CD4-positive, alpha-beta T cell treated with Interleukin-1 beta for 1 hour (primary cell): Measurements from ENCODE around the gene C17orf67.
A peak's percentile ranks its signal among the peaks of the same experiment; 100 is the strongest.

ENCODE experiments used
- DNase-seq, 2 donors: peaks; one replicate each; pipeline ENCODE4 v3.0.0-alpha.2; 2020 to 2022

The C17orf67 gene

GRCh38 chr17:56804454-56804853 is 29.3 kb downstream of the C17orf67 start:
- no peak for DNase-seq

DNA sequence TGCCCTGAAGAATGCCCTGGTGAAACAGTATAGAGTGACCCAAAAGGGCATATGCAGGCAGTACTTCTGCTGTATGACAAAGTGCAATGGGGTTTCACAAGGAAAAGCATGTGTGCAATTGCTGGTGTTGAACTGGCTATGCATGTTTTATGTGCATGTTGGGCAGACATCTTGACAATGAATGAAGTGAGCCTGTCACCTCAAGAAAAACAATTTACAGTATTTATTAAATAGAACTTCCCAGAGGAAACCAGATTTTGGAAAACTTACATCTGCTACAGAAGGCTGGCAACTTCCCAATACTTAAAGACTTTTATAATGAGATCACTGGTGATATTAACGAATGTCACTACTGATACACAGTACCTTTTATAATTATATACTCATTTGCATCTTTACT is 30.6 kb downstream of the C17orf67 start:
- no peak for DNase-seq

GRCh38 chr17:56801459-56802178 is 32.1 kb downstream of the C17orf67 start:
- DNase-seq: no peak

DNA sequence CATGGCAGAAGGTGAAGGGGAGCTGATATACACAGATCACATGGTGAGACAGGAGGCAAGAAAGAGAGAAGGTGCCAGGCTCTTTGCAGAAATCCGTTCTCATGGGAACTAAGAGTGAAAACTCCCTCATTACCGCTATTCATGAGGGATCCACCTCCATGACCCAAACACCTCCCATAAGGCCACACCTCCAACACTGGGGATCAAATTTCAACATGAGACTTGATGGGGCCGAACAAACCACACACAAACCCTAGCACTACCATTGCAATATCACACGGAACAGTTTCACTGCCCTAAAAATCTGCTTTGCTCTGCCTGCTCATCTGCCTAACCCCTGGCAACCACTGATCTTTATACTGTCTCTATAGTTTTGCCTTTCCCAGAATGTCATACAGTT is 34.8 kb downstream of the C17orf67 start:
- DNase-seq: no peak

- DNase-seq: no peak
These were observed 37.2 kb downstream of the C17orf67 start for GRCh38 chr17:56796536-56796935.

DNA sequence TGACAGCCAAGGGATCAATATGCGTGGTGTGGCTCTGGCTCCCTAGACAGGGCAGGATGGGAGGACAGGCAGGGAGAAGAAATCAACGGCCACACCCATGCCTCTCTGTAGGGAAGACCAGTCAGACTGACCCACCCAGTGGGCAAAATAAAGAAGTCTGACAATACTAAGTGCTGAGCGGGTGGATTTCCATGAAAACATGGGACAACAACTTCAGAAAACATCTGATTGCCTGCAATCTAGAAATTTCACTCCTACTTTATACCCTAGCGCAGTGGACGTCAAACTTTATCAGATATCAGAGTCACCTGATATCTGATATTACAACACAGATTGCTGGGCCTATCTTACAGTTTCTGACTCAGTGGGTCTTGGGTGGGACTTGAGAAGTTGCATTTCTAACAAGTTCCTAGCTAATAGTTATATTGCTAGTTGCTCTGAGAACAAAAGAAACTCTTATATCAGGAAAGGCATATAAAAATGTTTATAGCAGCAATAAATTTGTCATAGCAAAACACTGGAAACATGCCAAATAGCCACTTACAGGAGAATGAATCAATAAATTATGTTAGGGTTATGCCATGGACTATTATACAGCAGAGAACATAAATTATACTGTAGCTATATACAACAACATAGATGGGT is 38.4 kb downstream of the C17orf67 start:
- DNase-seq: no peak

GRCh38 chr17:56793957-56794356 is 39.8 kb downstream of the C17orf67 start:
- peak in 1 of 2 donors; percentile 17 for DNase-seq

GRCh38 chr17:56793531-56793930 is 40.2 kb downstream of the C17orf67 start:
- DNase-seq: no peak

DNA sequence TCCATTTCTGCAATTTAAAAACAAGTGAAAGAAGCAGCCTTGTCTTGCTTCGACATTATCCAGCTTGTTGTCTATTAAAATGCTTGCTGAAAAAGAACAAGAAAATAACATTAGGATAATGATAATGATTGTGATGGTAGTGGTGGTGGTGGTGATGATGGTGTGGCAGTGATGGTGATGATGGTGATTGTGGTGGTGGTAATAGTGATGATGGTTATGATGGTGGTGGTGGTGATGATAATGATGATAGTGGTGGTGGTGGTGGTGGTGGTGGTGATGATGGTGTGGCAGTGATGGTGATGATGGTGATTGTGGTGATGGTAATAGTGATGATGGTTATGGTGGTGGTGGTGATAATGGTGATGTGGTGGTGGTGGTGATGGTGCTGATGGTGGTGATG is 41.5 kb downstream of the C17orf67 start:
- no peak for DNase-seq

DNA sequence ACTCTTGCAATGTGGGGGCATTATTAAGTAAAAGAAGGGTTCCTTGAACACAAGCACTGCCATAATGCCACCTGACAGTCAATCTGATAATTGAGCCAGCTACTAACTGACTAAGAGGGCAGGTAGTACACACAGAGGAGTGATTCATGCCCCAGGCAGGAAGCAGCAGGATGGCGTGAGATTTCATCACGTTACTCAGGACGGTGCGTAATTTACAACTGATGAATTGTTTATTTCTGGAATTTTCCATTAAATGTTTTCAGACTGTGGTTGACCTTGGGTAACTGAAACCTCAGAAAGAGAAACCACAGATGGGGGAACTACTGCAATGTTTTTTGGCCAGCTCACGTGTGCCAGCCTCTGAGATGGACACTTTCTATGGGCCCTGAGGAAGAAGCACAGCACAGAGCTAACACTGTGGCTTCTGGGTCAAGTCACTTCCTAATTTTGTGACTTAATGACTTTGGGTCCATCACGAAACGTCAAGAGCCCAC is 46.7 kb downstream of the C17orf67 start:
- peak; percentile 20 to 72 for DNase-seq

DNA sequence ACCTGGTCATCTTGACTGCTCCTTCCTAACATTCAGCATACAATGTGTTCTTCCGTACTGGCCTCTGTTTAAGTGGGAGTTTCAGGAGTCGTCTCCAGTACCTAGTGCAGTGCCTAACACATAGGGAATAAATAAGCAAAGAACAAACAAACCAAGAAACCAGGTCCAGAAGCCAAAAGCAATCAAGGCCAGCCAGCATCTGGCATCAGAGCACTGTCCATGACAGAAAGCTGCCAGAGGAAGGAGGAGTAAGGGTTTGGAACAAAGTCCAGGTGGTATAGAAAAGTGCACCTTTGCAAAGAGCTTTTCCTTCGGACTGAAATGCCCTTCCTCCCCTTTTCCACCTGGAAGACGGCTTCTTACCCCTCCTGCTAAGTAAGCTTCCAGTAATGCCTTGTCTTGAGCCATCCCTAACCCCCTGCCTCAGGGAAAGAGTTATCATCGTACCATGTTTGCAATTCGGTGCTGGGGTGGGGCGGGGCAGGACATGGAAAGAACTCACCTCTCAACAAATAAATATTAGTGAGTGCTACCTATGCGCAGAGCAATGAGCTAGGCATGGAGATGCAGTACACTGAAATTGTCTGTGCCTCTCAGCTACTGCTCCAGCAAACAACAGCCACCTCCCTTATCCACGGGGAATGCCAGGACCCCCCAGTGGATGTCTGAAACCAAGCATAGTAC is 47.6 kb downstream of the C17orf67 start:
- DNase-seq: no peak

- DNase-seq: no peak
These were observed 48.3 kb downstream of the C17orf67 start for GRCh38 chr17:56785405-56785804.

GRCh38 chr17:56782338-56782737 is 51.4 kb downstream of the C17orf67 start:
- no peak for DNase-seq

DNA sequence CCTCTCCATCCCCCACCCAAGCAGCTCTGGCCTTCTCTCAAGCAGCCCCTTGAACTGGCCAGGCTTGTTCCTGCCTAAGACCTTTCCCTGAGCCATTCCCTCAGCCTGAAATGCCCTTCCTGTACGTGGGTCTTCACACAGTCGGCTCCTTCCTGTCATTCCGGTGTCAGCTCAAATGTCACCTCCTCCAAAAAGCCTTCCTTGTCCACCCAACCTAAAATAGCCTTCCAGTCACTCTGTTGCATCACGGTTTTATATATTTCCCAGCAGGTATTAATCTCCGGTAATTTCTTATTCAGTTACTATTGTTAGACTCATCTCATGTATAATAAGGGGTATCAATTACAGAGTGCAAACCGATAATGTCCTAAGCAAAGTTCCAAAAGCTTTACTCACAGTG is 51.8 kb downstream of the C17orf67 start:
- no peak for DNase-seq

DNA sequence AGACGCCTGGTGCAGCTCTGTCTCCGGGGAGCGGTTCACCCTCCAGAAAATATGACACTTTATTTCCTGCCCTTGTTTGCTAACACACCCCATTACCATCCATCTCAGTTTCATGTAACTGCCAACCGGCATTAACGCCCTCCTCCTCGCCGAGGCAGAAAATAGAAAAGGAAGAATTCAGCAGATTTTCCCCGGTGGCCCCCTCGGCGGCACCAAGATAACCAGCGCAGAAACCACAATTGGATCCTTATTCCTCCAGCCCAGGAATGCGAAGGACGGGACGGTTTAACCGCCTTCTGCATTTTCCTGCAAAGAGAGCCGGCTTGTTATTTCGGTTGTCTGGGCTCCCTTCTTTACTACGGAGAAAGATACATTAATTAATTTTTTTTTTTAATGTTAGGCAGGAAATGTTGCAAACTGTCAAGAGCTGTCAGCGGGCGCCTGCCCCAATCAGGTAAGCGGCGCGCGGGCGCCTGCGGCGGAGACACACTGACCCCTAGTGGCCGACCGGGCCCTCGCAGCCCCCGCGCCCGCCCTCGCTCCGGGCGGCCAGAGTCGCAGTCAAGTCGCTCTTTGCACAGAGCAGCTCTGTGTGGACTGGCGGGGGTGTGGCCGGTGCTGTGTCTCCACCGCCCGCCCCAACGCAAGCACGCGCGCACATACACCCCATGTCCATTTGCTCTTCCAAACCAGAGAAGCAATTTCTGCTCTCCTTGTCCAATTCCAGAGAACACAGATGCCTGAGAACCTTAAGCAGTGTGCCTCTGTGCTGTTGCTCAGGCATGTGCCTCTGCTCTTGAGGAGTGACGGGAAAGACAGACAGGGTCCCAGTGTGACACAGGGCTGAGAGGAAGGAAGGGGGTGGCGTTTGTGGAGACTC is 53.6 kb downstream of the C17orf67 start:
- peak; percentile 84 to 85 for DNase-seq

GRCh38 chr17:56779322-56779721 is 54.4 kb downstream of the C17orf67 start:
- DNase-seq: no peak

DNA sequence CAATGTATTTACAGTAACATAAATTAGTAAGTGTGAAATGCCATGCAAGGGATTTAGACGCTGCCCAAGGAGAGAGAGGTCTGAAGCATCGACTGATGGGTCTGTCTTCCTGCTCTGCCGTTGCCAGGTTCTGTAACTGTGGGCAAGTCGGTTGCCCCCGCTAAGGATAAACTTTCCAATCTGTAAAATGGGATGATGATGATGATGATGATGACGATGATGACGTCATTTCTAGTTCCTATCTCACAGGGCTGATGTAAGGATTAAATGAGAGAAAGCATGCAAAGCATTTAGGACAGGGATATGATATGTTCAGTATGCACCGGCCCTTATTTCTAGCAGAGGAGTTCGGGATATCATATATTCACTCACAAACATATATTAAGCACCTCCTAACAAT is 54.8 kb downstream of the C17orf67 start:
- no peak for DNase-seq

- DNase-seq: no peak
These were observed 55.9 kb downstream of the C17orf67 start for GRCh38 chr17:56777859-56778258.

DNA sequence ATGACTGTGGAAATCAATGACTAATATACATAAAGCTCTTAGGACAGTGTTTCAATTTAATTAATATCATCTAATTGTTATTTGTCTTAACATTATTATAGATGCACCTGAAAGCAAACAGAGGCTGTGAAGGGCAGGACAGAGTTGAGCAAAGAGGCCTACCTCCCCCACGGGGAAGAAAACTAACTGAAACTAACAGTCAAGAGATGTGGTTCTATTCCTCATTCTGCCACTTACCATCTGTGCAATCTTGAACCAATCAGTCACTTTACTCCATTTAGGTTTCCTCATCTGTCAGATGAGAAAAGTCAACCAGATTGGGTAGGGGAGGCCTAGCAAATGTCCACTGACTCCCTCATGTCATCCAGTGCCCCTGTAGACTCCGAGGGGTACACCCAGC is 59.1 kb downstream of the C17orf67 start:
- no peak for DNase-seq

DNA sequence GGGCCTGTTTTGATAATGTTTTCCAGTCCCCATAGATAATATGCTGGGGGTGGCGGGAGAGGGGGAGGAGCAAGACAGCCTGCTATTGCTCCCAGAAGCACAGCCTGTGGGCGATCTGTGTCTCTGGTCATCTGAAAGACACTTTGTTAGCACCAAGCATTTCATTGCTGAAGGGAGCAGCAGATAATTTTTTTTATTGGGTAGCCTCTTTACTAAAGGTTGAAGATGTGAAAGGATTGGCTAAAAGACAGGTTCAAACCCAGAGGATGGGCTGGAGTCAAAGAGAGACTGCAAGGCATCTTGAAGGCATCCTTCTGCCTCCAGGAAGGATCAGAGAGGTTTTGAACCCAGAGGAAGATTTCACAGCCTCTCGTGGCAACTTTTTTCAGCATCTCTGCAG is 60.6 kb downstream of the C17orf67 start:
- no peak for DNase-seq

GRCh38 chr17:56772442-56772841 is 61.3 kb downstream of the C17orf67 start:
- DNase-seq: no peak

DNA sequence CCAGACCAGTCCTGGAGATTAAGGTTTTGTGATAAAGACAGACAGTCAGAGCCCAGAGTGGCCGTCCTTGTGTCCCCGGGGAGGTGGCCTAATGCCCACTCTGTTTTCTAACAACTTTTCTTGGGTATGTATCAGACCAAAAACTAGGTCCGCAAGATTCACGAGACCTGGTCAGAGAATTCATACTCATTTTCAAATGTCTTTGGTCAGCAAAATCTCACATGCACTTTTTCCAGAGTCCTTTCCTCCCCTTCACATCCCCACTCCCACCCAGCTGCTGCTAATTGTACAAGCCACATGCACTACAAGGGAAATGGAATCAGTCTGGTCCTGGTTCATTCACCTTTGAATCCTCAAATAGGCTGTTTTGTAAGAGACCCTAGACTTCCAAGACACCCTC is 61.7 kb downstream of the C17orf67 start:
- no peak for DNase-seq

DNA sequence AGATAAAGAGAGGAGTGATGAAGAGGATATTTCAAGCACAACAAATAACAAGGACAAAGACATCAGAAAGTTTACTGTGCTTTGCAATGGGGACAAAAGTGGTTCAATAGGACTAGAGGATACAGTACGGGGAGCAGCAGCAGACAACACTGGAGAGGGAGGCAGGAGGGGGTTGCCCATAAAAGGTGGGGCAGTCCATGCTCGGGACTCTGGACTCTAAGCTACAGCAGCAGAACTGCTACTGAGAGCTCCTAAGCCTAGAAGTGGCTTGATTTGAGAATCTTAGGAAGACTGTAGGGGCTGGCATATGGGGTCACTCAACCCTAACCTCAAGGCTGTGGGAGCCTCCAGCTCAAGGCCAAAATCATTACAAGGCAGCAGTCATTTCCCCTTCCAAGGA is 62.2 kb downstream of the C17orf67 start:
- no peak for DNase-seq
